HG02840 (cell line): ENCODE results near the gene CDX2.
"Not testable (repeated sequence)": the region's sequence is repeated elsewhere in the genome, so short reads cannot be mapped to it uniquely, and the experiment has no call there.

Experiments used
- ATAC-seq: cut with Tn5 transposase; IDR thresholded peaks from one replicate; pipeline ENCODE4 v1.9.1; 2021; ENCODE audit warnings: mild to moderate bottlenecking, moderate library complexity, moderate number of reproducible peaks; ENCODE audit not compliant: unreplicated experiment, low FRiP score

Gene CDX2, protein sequence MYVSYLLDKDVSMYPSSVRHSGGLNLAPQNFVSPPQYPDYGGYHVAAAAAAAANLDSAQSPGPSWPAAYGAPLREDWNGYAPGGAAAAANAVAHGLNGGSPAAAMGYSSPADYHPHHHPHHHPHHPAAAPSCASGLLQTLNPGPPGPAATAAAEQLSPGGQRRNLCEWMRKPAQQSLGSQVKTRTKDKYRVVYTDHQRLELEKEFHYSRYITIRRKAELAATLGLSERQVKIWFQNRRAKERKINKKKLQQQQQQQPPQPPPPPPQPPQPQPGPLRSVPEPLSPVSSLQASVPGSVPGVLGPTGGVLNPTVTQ

DNA sequence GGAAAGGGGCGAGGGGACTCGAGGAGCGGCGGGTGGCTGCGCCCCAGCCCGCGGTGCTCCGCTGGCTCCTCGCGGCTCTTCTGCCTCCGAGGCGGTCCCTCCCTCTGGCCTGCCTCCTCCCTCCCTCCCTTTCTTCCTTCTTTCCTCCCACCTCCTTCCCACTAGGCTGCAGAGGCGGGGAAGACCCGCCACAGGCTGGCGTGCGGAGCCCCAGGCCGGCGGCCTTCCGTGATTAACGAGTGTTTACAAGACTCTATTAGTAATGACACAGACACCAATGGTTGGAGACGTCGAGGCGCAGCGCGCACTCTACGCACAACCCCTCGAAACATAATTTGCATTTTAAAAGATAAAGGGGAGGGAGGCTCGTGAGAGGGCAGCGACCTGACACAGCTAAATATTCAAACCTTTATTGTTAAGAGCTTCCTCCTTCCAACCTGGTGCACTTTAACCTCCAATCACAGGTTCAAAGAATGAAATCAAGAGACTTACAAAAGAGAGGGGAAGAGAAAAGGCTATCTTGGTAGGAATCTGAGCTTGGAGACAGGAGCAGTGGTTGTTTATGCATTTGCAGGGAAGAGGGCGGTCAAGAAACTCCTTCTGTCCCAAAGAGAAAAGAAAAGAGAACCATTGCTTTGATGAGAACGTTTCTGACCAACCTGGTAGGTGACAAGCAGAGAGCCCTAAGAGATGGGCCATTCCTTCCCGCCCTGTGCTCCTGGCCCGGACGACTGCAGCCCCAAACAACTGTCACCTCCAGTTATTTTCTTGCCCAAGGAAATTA is at the start of gene CDX2:
Gene CDX2 (minus strand): TSS at position 234 of the 784 bp plus-strand sequence. CDS start 309 bp downstream, outside the sequence.
- ATAC-seq = no peak

DNA sequence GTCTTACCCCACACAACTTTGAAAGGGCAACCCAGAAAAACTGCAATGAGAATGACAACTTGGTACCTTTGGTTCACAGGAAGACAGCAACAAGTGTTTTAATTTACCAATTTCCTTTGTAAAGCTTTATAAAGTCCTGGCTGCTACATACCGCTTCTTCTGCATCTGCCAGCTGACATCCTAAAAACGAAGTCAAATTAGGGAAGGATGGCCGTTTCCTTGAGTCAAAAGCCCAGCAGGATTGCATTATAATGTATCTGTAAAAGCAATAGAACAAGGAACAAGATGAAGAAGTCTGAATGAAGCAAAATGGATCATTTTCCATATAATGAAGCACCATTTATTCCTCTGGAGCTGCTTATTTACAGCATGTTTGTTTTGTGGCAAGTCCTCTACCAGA is 45.2 kb upstream of the CDX2 start:
- no peak for ATAC-seq

DNA sequence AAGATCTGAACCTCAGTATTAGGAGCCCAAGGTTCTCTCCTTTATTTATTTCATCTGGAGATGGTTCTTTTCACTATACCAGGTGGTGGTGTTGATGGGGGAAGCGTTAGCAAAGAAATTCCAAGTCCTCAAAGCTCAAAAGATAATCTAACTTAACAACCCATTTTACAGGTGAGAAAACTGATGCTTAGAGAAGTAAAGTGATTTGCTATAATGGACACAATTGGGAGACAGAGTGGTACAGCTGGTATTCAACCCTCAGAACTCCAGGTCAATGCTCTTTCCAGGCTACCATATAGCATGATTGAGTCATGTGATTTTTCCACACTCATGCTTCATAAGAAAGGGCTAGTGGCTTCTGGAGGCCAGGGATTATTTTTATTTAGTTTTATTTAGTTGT is 44.4 kb upstream of the CDX2 start:
- ATAC-seq = no peak

DNA sequence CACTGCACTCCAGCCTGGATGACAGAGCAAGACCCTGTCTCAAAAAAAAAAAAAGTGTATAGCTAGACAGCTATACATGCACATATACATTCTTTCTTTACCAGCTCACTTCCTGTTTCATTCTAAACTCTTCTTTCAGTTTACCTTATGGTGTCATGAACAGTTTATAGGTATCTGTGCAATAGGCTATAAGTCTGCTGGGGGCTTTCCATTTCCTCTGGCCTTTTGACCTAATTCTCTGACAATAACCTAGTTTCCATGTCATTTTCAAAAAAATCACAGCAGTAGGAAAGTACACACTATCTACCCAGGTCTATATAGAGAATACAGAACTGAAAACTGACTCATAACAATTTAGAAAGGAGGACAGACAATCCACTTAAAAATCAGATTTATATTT is 43.8 kb upstream of the CDX2 start:
- ATAC-seq = peak; percentile 81

DNA sequence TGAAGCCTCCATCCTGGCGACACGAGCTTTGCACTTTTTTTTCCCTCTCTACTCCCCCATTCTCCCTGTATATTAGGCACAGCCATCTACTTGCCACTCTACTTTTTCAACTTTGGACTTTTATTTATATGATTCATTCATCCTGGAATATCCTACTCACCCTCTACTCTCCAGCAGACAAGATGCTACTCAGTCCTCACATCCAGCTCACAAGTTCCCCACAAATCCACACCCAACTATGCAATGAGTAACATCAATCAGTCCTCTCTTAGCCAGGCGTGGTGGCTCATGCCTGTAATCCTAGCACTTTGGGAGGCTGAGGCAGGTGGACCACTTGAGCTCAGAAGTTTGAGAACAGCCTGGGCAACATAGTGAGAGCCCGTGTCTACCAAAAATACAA is 43.3 kb upstream of the CDX2 start:
- no peak for ATAC-seq

DNA sequence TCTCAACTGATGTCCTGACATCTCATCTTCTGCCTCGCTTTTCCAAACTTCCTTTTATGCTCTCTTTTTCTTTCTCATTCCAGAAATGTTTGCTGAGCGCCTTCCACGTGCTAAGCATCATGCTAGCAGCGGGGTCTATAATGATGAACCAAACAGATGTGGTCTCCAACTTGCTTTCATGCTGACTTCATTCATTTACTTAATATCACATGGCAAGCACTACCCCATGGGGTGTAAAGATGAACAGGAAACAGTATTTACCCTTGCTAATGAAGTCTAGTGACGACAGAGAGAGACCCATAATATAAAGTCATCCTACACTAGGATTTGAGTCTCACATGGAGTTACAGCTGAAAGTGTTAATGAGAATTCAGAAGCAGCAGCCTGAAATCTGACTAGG is 40.9 kb upstream of the CDX2 start:
- ATAC-seq = no peak

DNA sequence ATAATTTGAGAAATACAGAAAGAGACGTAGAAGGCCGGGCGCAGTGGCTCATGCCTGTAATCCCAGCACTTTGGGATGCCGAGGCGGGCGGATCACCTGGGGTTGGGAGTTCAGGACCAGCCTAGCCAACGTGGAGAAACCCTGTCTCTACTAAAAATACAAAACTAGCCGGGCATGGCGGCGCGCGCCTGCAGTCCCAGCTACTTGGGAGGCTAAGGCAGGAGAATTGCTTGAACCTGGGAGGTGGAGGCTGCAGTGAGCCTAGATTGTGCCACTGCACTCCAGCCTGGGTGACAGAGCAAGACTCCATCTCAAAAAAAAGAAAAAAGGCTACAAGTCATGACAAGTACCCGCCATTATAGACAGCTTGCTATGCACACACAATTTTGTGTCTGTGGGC is 35.9 kb upstream of the CDX2 start:
- ATAC-seq = not testable (repeated sequence)

DNA sequence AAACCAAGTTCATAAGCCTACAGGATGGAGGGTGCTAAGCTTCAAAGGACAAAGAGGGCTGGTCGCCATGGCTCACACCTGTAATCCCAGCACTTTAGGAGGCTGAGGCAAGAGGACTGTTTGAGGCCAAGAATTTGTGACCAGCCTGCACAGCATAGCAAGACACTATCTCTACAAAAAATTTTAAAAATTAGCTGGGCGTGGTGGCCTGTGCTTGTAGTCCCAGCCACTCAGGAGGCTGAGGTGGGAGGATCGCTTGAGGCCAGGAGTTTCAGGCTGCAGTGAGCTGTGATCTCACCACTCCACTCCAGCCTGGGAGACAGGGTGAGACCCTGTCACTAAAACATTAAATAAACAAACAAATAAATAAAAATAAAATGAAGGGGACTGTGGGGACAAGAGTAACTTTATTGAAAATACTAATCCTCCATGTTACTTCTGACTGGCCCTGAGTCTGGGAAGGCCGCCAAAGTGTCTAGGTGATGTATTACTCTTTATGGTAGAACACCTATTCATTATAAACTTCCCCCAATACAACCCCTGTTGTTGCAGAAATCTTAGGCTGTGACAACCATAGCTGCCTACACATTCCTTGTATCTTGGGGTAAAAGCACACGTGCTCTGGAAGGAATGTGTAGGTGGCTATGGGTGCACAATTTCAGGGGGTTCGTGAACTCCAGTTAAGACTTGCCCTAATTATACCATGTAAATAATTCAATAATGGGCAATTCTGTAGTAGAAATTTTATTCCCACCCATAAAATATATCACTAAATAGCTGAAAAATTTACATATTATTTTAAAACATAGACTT is 34.0 kb upstream of the CDX2 start:
- no peak for ATAC-seq

DNA sequence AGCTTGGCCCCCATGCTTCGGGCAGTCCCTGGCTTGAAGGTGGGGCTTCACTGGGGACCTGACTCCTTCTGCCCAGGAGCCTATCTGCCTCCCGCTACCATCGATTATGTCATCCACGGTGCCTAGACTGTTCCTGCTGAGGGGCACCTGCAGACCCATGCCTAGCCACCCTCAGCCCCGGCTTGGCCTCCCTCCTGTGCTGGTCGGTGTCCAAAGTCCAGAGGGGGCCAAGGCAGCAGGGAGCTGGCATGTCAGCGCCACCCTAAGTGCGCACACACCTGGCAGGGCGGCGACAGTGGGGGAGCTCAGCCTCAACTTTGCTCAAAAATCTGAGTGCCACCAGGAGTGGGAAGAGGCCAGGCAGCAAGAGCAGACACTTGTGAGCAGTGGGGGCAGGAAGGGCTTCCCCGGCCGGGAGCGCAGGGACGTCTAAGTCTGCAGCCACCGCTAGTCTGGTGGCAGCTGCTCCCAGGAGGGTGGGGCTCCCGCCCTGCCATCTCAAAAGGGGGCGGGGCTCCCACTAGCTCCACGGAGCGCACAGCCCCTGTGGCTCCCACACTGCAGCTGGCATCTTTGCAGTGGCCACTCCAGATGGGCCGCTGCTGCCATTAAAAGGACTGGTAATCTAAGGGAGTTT is 32.8 kb upstream of the CDX2 start:
- ATAC-seq = no peak

DNA sequence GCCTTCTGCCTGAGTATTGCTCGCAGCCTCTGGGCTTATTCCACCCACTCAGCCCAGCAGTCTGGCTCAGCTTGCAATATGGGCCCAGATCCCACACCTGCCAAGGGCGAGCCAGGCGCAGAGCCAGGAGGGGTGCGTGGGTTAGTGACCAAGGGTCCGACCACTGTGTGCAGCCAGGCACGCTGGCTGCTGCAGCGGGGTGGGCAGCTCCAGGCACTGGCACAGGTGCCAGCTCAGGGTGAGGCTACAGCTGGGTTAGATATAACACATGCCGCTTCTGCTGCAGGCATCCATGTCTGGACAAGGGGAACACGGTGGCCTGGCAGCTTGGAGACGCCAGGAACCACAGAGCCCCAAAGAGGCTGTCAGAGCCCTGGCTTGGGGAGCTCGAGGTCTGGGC is 31.9 kb upstream of the CDX2 start:
- ATAC-seq = no peak

DNA sequence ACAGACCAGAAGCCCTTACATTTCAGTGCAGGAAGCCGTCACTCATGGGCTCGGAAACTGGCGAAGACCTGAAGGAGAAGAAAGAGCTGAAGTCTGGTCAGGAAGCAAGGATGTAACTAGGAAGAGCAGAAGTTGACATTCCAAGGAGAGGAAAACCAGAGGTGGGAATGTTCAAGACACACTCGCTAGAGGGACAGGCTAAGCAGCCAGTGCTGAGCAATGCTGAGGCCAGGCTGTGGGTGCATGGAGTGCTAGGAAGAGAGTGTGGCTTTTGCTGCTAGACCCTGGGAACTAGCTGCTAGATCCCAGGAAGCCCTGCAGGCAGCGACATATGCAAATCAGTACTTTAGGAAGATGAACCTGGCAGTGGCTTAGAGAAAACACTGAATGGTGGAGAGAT is 31.5 kb upstream of the CDX2 start:
- ATAC-seq = no peak

DNA sequence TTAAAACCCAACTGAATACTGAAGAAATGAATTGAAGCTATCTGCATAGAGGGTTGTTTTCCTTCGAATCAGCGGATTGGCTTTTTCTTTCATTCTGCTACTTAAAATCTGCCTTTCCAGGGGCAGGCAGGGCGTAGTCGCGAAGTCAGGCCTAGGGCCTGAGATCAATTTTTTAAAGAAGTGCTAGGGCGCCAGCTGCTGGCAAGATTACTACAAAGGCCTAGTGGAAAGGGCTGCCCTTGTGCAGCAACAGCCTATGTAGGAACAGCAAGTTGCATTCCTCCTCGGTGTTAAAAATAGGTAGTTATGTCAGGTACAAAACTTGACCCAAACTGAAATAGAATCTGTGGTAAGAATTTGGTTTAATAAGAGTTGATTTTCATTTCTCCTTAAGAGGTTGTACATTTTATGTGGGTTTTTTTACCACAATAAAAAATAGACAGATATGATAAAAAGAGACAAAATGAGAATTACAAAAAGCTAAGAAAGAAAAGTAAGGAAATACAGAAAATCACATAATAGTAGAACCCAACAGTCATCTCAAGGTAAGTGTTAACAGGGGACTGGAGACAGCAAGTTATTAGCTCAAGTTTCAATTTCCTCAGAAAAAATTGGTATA is 28.9 kb upstream of the CDX2 start:
- no peak for ATAC-seq

DNA sequence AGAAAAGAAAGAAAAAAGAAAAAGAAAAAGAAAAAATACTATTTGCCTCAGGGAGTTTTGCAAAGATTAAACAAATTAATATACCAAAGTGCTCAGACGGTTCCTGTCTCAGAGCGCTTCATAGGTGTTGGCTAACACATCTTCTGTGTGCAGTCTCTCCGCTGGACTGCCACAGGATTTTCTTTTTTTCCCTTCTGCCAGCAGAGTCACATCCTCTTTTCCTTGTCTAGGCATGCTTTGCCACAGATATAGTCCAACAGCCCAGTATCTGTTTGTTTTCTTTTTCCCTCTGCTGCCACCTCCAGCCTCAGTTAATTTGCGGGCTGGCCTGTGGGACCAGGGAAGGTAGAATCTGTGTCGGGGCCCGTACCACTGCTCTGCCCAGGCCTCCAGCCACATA is 22.8 kb upstream of the CDX2 start:
- no peak for ATAC-seq

DNA sequence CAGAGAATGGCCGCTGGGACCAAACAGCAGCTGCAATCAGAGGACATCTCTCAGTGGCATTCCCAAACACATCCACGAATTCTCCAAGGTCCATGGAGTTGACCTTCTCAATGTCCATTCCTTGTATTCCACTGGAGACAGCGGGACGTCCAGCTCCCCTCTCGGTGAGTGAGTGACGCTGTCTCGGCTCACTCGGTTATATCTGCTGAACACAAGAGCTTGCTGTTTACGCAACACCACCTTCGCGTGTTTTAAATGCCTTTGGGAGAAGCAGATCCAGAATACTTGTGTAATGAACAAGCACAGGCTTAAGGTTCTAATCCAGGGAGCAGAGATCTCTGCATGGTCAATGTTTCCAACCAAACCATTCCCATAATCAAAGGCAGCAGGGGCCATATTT is 19.4 kb upstream of the CDX2 start, which contains the start of gene URAD:
Gene URAD (minus strand): TSS at position 174 of the 400 bp plus-strand sequence. CDS start 56 bp downstream, at position 118.
- no peak for ATAC-seq

DNA sequence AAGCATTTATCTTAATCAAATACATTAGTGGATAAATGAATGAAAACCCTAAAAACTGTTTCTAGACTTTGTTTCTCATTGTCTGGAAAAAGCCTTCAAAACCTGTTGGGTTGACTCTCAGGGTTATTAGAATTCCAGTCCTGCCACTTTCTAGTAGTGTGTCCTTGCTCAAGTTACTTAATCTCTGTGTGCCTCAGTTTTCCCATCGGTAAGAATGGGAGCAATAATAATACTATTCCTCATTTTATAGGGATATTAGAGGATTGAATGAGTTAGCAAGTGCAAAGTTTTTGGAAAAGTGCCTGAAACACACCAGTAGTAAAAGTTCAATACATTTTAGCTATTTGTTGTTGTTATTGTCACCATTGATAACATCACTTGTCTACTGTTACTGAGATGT is 16.5 kb upstream of the CDX2 start:
- ATAC-seq = no peak

DNA sequence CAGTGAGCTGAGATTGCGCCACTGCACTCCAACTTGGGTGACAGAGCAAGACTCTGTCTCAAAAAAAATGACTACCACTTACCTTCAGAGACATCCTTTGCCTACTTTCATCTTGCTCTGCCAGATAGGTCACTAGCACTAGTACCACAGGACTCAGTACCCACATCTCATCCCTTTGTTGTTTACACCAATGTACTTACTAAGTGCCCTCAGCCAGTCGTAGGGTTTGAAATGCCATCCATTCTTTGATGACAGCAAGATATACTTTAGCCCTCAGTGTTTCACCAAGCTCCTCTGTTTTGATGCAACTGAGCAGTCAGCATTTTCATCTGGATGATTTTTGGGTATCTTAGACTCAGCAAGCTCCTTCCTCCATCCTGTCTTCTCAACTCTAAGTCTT is 13.2 kb upstream of the CDX2 start:
- no peak for ATAC-seq

DNA sequence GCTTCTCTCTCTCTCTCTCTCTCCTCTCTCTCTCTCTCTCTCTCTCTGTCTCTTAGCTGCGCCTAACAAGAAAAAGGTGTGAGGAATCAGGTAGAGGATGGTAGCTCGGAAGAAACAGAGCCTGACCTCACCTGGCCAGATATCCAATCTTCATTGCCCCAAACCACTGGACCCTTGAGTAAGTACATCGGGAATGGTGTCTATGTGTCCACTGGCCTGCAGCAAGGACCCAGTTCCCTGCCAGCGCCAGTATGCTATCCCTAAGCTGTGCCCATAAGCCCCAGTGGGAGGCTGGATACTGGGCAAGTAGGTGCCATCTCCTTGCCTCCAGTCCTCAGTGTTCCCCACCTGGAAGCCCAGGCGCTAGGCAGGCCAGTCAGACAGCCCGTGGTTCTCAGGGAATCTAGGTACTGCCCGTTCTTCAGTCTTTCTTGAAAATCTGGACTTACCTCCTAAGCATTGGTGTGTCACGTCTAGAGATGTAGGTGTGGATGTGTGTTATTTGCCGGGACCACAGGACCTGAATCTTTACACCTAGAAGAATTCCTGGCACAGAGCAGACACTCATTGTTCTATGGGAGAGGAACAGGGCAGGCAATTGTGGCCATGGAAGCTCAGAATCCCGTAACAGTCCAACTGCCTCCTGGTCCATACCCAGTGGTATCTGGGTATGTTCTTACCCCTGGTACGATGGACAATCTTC is 12.0 kb upstream of the CDX2 start:
- ATAC-seq = no peak

DNA sequence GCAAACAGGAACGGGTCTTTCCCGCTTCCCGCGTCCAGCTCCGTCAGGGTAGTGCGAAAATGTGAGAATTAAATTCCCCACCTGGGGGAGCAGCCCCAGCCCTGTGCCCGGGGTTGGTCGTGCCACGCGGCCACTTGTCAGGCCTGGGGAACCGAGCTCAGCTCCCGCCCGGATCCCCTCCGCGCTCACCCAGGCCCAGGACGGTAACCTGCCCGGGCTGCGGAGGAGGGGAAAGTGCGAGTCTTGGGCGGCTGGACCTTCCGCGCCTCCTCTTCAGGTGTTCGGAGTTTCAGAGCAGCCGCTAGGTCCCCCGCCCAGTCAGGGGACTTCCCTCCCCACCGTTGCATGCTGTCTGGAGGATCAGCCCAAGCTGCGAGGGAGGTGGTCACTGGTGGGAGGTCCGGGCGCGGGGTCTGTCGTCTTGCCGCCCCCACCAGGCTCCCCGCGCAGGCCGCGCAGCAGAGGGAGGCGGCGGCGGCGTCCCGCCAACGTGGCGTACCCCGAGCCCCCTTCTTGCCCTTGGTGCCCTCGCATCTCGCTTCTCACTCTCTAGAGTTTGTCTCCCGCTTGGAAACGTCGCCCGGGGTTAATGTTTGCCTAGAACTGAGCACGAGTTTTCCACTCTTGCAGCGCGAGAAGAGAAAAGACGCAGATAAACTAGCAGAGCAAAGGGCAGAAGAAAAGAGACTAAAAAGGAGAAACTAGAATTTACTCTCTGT is 11.3 kb upstream of the CDX2 start:
- no peak for ATAC-seq

DNA sequence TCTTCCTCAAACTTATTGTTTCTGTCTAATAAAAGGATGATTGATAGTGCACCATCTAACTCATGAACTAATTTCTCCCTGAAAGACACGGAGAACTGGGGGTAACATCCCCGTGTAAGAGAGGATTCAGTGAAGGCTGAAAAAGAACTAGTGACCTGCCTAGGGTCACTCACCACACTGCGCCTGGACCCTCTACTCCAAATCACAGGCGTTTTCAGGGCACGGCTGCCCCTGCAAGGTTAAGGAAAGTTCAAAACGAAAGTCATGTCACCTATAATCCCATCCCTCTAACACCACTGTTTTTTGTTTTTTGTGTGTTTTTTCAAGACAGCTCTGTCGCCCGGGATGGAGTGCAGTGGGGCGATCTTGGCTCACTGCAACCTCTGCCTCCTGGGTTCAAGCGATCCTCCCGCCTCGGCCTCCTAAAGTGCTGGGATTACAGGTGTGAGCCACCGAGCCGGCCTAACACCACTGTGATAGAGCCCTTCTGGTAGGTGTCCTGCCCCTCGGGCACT is 10.7 kb upstream of the CDX2 start:
- no peak for ATAC-seq
